ENCODE measurements around the gene ATF6.

Gene ATF6

DNA sequence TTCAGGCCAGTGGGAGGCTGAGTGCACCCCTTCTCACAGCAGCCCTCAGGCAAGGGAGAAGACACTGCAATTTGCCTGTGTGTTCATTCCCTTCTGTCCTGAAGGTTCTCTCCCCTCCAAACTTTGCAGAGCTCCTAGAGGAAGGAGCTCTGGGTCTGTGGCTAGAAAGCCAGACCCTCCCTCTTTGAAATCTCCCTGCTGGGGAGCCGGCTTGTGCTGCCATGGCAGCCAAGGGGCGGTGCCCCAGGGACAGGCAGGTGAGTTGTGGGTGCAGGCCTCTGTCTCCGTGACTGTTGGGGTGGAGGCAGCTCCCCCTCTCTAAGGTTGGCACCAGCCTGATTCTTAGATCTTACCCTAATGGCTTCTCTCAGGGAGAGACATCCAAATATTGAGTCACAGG lies 204.5 kb downstream of the ATF6 start:
- H3K4me3 ChIP-seq (ENCODE audit: low read depth, low read length), result no peak overlapping the region
- no peak for DNase-seq (ENCODE audit: low read depth)
- in situ Hi-C loops (cut with HindIII; ENCODE audit: low sequenced_read_pairs), result no loop called here
- TF ChIP-seq, protein P1, sequence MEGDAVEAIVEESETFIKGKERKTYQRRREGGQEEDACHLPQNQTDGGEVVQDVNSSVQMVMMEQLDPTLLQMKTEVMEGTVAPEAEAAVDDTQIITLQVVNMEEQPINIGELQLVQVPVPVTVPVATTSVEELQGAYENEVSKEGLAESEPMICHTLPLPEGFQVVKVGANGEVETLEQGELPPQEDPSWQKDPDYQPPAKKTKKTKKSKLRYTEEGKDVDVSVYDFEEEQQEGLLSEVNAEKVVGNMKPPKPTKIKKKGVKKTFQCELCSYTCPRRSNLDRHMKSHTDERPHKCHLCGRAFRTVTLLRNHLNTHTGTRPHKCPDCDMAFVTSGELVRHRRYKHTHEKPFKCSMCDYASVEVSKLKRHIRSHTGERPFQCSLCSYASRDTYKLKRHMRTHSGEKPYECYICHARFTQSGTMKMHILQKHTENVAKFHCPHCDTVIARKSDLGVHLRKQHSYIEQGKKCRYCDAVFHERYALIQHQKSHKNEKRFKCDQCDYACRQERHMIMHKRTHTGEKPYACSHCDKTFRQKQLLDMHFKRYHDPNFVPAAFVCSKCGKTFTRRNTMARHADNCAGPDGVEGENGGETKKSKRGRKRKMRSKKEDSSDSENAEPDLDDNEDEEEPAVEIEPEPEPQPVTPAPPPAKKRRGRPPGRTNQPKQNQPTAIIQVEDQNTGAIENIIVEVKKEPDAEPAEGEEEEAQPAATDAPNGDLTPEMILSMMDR (IDR thresholded peaks at IDR 0.05; ENCODE audit: low read depth, low read length, missing control alignments), result no peak

DNA sequence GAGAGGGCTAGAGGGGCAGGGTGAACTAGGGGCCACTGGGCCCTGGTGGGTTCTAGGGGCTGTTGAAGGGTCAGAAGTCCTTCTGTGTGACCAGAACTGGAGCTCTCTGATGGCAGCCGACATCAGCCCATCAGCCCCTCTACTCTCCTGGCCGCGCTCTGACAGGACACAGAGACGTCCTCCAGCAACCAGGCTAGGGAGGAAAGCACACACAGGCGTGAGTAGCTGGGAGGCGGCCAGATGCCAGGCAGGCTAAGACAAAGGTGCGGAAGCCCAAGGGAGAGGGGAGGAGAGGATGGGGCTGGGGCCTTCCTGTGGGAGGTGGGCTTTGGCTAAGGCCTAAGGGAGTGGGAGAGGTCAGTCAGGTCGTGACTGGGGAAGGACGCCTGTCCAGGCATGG lies 206.7 kb downstream of the ATF6 start:
- in situ Hi-C loops (cut with HindIII; ENCODE audit: low sequenced_read_pairs), result no loop called here
- DNase-seq (ENCODE audit: low read depth), result no peak
- H3K4me3 ChIP-seq (ENCODE audit: low read depth, low read length), result no peak overlapping the region
- TF ChIP-seq, protein P1 (IDR thresholded peaks at IDR 0.05; ENCODE audit: low read depth, low read length, missing control alignments), result no peak

DNA sequence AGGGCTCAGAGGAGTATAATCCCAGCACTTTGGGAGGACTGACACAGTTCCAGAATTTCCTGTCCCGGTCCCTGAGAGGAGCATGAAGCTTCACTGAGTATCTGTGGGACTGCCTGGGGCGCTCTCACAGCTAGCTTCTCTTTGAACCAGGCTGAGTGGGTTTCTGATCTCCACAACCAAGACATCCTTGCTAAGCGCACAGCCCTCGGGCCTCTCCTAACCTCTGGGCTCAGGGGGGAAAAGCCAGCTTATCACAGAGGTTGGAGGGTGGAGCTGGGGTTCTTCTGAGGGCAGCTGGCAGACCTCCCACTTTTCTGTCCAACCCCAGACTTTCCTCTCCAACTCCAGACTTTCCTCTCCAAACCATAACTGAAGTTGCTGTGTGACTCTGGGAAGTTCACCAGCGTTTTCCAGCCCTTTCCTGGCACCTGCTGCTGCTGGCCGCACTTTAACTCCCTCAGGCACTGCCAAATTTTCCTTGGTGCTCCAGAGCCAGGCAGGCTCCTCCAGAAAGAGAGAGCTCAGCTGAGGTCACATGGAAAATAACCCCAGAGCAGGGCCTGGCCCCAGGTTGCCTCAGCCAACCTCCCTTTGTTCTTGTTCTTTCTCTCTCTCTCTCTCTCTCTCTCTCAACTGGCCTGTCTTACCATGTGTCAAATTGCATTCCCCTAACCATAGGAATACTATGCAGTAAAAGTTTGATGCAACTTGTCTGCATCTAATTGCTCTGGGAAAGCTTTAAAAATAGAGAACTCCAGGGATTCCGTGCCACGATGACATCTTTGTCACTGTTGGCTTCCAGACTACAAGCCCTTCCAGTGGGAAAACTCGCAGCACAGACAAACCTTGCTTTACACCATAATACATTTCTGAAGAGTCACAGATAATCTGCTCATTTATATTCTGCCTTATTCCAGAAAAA lies 208.1 kb downstream of the ATF6 start:
- in situ Hi-C loops (cut with HindIII; ENCODE audit: low sequenced_read_pairs), result no loop called here
- no peak for DNase-seq (ENCODE audit: low read depth)
- TF ChIP-seq, protein P1 (IDR thresholded peaks at IDR 0.05; ENCODE audit: low read depth, low read length, missing control alignments), result no peak
- H3K4me3 ChIP-seq (ENCODE audit: low read depth, low read length), result no peak overlapping the region

DNA sequence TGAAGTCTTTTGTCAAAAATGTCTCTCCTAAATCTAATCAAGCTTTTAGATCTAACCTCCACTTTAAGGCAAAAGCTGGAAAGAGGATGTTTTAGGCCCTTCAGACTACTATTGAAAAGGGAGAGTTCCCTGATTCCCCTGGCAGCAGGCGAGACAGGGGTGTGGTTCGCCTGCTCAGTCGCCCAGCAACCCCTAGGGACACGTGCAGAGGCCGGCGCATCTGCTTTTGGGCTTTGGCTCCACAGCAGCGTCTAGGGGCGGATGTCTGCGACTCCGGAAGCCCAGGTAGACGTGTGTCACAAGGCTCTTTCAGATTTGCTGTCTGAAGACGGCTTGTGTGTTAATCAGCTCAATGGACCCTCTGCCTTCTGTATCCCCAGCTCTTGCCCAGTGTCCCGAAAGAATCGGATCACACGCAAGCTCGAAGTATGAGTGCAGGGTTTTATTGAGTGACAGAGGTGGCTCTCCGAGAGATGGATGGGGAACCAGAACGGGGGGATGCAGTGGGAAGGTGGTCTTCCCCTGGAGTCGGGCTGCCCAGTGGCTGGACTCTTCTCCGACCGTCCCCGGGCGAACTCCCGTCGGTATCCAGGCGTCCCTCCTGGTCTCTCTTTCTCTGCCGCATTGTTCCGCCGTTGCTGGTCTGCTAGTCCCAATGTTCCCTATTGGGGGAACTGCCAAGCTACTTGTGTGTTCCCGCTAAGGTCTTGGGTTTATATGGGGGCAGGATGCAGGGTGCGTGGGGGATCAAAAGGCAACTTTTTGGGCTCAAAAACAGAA lies 212.1 kb downstream of the ATF6 start:
- H3K4me3 ChIP-seq (ENCODE audit: low read depth, low read length), result no peak overlapping the region
- TF ChIP-seq, protein P1 (IDR thresholded peaks at IDR 0.05; ENCODE audit: low read depth, low read length, missing control alignments), result no peak
- no peak for DNase-seq (ENCODE audit: low read depth)
- in situ Hi-C loops (cut with HindIII; ENCODE audit: low sequenced_read_pairs), result no loop called here

DNA sequence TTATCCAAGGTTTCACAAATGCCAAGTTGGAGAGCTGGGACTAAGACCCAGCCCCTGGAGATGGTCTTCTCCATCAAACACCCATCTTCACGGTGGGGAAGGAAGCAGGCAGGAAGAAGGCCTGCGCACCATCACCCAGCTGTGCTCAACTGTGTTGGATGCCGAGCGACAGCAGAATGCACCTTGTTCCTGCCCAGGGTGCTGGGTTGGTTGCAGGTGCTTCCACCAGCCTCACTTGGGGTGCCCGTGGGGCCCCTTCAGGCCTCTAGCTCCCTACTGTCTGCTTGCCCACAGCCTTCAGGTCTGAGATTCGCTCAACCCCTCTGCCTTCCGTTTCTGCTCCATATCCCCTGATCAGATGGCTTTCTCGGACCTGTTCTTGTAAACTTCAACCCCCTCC lies 215.0 kb downstream of the ATF6 start:
- TF ChIP-seq, protein P1 (IDR thresholded peaks at IDR 0.05; ENCODE audit: low read depth, low read length, missing control alignments), result no peak
- no peak overlapping the region for H3K4me3 ChIP-seq (ENCODE audit: low read depth, low read length)
- DNase-seq (ENCODE audit: low read depth), result no peak
- in situ Hi-C loops (cut with HindIII; ENCODE audit: low sequenced_read_pairs), result no loop called here

DNA sequence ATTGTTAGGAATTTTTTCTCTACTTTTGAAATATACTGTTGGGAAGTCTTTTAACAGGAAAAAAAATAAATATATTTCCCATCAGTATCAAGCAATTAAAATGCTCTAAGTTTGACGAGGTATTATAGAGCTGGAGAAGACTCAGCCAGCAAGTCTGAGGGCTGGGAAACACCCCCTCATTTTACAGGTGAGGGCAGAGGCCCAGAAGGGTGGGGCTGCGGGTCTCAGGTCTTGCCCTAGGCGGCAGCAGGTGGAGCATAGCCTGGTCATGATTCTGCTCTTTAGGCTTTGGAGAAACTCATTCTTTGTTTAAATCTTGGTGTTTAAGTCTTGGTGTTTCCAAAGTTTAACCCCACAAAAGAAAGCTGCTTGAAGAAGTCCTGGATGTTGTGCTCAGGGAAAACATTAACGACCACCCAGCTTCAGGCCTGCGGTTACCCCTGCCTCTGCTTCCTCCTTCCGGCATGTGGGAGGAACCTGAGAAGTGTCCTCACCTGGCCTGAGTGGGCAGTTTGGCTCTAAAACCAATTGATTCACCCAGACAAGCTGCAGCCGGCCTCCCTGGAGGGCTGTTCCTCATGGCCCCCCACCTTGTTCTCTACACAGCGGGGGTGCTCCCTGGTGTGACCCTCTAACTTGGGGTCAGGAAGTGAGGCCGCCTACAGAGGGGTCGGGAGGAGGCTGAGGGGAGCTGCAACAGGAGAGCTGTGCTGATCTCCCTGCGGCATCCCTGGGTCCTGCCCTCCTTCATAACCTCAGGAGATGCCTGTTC lies 215.8 kb downstream of the ATF6 start:
- in situ Hi-C loops (cut with HindIII; ENCODE audit: low sequenced_read_pairs), result no loop called here
- DNase-seq (ENCODE audit: low read depth), result no peak
- H3K4me3 ChIP-seq (ENCODE audit: low read depth, low read length), result no peak overlapping the region
- TF ChIP-seq, protein P1 (IDR thresholded peaks at IDR 0.05; ENCODE audit: low read depth, low read length, missing control alignments), result no peak
